HL-60 (cell line): Measurements from ENCODE around the gene SYCE3.

Experiments
- DNase-seq, 2 experiments: peaks; one replicate each; pipeline ENCODE4 v3.0.0-alpha.2; 2010 to 2020; ENCODE audit warnings: low read depth in 1 of 2, low spot score in 1 of 2
- H3K27ac ChIP-seq: fragments of 250-450 bp; sonication (Bioruptor Pico); replicated peaks from 2 replicates; pipeline ENCODE4 v1.5.1; 2020; ENCODE audit warnings: mild to moderate bottlenecking, moderate library complexity
- H3K27me3 ChIP-seq: fragments of 250-450 bp; sonication (Bioruptor Pico); 2 replicates; pipeline ENCODE4 v1.5.1; 2021; ENCODE audit warnings: mild to moderate bottlenecking, moderate library complexity; ENCODE audit not compliant: insufficient read depth, poor library complexity, severe bottlenecking
- H3K4me3 ChIP-seq: replicated peaks from 2 replicates; pipeline ENCODE4 v1.5.1; 2011; ENCODE audit warnings: mild to moderate bottlenecking, control low read depth, low read length; ENCODE audit not compliant: insufficient read depth
- CTCF ChIP-seq: IDR thresholded peaks from one replicate; pipeline ENCODE4 v1.5.1; 2011; ENCODE audit warnings: low read length, control low read depth, inconsistent platforms; ENCODE audit not compliant: insufficient read depth
- GABPA ChIP-seq: IDR thresholded peaks from 2 replicates; pipeline ENCODE4 v1.6.1; 2012; ENCODE audit warnings: low read depth
- POLR2AphosphoS5 ChIP-seq: IDR thresholded peaks from 2 replicates; pipeline ENCODE4 v1.6.1; 2012; ENCODE audit warnings: low read depth
- REST ChIP-seq: IDR thresholded peaks from 2 replicates; pipeline ENCODE4 v1.6.1; 2012; ENCODE audit warnings: low read depth; ENCODE audit not compliant: insufficient replicate concordance
- SPI1 ChIP-seq: IDR thresholded peaks from 2 replicates; pipeline ENCODE4 v1.6.1; 2012; ENCODE audit warnings: low read depth, mild to moderate bottlenecking, borderline replicate concordance

Gene SYCE3

DNA sequence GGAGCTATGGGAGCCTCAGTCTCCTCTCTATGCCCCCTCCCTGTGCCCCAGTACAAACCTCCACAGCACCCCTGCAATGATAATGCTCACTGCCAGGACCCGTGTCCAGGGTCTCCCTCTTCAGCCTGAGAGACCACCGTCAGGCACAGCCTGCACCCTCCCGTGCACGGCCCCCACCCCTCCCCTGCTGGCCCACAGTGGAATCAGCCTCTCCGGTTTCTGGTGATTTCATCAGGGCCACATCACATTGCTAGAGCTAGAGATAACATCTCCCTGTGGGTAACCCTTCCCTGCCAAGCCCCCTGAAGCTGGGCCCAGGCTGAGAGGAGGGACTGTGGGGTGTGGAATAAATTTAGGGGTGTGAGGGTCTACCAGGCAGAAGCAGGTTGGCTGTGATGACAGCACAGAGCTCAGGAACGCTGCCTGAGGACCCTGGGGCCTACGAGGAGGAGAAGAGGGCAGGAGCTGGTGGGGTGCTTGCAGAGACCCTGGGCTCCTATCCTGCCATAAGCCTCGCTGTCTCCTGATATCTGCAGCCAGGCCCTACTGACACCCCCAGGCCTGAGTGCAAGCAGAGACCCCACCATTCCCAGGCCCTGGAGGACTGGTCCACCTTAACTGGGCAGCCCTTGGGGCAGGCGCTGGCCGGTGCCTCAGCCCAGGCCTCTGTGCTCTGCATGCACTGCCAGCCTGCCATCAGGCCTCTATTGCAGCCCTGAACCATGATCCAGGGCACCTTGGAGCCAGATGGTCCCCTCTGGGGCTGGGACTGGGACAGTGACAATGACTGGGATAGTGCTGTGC, 17.0 kb downstream of the SYCE3 start, which contains the start of gene KLHDC7B:
KLHDC7B (plus strand) TSS at position 378 of the 804 bp plus-strand sequence; CDS start at position 723, 345 bp downstream.
- peak in 1 of 2 experiments; percentile 44 for DNase-seq
- H3K27ac ChIP-seq = no peak within 1 kb of the TSS

DNA sequence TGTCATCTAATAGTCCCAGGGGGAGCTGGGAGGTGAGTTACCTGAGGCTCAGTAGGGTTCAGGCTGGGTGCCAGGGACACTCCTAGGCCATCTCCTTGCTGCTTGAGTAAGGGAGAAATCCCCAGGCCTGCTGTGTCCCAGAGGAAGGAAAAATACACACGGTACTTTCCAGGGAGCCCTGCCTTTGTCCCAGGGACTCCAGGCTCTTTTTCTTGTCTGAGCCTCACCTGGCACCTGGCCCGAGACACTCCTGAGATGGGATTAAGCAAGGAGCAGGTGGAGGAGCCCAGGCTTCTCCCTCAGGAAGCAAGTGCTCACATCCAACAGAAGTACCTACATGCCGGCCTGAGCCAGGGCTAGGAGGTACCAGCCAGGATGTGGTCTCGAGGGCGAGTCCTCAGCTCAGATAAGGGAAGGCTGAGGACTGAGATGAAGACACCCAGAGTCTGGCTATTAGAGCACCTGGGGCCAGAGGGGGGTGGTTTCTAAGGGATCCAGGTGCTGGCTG, 17.9 kb downstream of the SYCE3 start:
- no peaks in the 10 kb centered on the region for H3K27me3 ChIP-seq

More for the DNA sequence above, 17.0 kb downstream of the SYCE3 start, which contains the start of gene KLHDC7B:
- TF ChIP-seq GABPA (no peak), CTCF (peak; percentile 10)
- no peaks in the 10 kb centered on the region for H3K27me3 ChIP-seq
- no peak within 1 kb of the TSS for H3K4me3 ChIP-seq

DNA sequence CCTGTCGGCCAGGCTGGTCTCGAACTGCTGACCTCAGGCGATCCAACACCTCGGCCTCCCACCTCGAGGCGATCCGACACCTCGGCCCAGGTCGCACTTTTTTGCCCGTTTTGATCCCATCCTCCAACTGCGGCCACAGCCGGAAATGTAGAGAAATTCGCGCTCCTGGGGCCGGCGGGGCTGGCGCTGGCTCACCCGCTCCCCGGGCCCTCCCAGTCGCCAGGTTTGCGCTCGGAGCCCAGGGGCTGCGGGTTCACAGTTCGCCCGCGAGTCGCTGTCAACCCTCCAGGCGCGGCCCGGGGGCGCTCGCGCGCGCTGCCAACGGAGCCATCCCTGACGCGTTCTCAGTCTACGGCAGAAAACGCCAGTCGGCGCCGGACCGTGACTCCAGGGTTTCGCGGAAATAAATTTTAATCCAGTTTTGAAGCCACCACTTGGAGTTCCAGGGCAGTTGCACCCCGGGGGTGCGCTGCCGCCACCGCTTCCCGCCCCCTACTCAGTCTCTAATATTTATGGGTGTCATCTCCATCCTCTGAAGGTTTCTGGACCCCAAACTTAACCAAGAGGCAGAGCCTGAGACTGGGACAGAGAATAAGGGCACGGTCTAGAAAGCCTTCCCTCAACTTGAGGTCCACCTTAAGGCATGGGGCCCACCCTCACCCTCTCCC, 18.5 kb downstream of the SYCE3 start:
- H3K27me3 ChIP-seq = no peaks in the 10 kb centered on the region
- H3K4me3 ChIP-seq = no peak overlapping the region
- TF ChIP-seq REST = no peak
- TF ChIP-seq CTCF = peak; percentile 21
- no peak for TF ChIP-seq GABPA
- no peak for TF ChIP-seq POLR2AphosphoS5
- no peak for TF ChIP-seq SPI1
- peak overlapping the region; percentile 33 for H3K27ac ChIP-seq
- peak in 1 of 2 experiments; percentile 79 for DNase-seq

More for the DNA sequence above, 17.9 kb downstream of the SYCE3 start:
- Histone ChIP-seq H3K27ac (no peak overlapping the region; the same call in 1 of the 2 replicates), H3K4me3 (no peak overlapping the region)
- DNase-seq = no peak
- TF ChIP-seq POLR2AphosphoS5 = no peak
- TF ChIP-seq CTCF = no peak
- no peak for TF ChIP-seq GABPA
- TF ChIP-seq SPI1 = no peak
- no peak for TF ChIP-seq REST
